ENCODE measurements around the gene ADAMTS9.

Gene ADAMTS9

DNA sequence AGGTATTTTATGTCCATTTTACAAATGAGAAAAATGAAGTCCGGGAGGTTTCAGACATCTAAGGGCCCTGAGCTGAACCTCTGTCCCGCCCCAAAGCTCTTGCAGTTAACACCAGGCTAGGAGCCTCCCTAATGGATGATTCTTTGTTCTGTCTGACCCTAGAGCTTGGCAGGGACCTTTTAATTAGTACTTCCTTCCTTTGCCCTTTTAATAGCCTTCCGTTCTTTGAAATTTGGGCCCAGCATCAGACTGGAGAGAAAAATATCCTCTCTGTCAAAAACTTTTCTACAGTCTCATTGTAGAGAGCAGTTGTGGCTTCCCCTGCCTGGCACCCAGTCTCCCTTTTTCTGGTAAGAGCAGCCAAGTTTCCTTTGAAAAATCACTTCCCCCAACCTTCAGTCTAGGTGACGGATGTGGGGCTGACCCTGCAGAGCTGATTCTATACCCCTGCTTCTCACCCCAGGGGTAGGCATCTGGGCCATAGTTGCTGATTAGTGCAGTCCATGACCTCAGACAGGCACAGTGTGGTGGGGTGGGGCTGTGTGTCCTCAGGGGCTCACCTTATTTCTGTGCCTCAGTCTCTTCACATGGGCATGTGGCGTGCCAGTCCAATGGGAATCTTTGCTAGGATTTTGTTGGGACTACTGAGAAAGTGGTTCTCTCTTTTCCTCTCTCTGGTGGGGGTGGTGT is 220.4 kb downstream of the ADAMTS9 start:
- no peak for TF ChIP-seq POLR2A (IDR thresholded peaks at IDR 0.05; ENCODE audit: low read depth, low read length)
- no peak for TF ChIP-seq POLR2AphosphoS5 (IDR thresholded peaks at IDR 0.05; ENCODE audit: low read depth, low read length)
- no peak for TF ChIP-seq TAF1 (IDR thresholded peaks at IDR 0.05; ENCODE audit: borderline replicate concordance, low read depth, low read length)
- FAIRE-seq = no peak

More for the DNA sequence above, 220.4 kb downstream of the ADAMTS9 start:
- no peak for DNase-seq (ENCODE audit: insufficient read length)
